ENCODE data around the gene C3orf80. TPM values are rescaled to one million over a fixed set of nuclear protein-coding genes. Genes with fewer than 3 reads are reported as not detected.
"Not testable (repeated sequence)": the region's sequence is repeated elsewhere in the genome, so short reads cannot be mapped to it uniquely, and the experiment has no call there.

C3orf80 gene
- polyA plus RNA-seq, 4 donors, result 0.22 to 0.53 (median 0.34) TPM

GRCh38 chr3:160210799-160211221 is 14.4 kb upstream of the C3orf80 start:
- no peak for DNase-seq (ENCODE audit: low read depth in 4 of 4, low spot score in 3 of 4)

- DNase-seq (ENCODE audit: low read depth in 4 of 4, low spot score in 3 of 4), result no peak
These were observed 12.0 kb upstream of the C3orf80 start for GRCh38 chr3:160213191-160213590.

DNA sequence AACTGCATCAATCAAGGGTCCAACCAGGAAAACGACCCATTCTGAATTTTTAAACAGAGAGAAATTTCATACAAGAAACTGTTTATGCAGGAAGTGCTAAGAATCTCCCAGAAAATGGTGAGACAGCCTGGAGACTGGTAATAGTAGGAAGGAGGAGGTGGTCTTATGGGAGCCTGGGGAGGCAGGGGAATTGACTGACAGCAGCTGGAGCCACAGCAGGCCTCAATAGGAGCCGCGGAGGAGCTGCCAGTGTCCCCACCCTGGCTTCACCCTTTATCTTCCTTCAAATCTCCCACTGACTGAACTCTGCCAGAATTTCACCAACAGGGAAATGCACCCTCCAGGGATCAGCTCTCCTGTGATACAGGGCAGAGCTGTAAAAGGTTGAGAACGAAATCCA is 7.5 kb upstream of the C3orf80 start:
- no peak for DNase-seq (ENCODE audit: low read depth in 4 of 4, low spot score in 3 of 4)

DNA sequence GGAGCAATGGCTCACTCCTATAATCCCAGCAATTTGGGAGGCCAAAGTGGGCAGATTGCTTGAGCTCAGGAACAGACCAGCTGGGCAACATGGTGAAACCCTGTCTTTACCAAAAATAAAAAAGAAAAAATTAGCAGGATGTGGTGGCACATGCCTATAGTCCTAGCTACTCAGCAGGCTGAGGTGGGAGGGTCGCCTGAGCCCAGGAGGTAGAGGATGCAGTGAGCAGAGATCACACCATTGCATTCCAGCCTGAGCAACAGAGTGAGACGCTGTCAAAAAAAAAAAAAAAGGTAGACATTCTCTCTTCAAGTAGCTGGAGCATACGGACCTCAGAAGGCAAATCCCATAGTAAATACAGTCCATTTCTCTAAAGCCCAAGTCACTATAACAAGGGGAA is 7.1 kb upstream of the C3orf80 start:
- no peak for DNase-seq (ENCODE audit: low read depth in 4 of 4, low spot score in 3 of 4)

DNA sequence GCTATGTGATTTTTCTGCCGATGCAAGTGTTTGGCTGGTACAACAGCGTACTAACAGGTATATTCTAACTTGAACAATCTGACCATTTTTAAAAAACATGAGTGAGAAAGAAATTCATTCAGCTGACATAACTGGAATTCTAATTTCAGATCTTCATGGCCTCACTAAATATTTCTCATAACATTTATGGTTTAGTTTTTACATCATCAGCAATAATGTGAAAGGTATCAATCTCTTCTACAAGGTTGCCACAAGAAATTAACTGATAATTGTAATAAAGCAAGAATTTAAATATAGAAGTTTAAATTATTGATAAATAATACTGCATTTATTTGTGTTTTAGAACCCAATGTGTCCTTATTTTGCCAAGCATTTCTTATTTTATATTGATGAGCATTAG is 5.2 kb upstream of the C3orf80 start:
- no peak for DNase-seq (ENCODE audit: low read depth in 4 of 4, low spot score in 3 of 4)

DNA sequence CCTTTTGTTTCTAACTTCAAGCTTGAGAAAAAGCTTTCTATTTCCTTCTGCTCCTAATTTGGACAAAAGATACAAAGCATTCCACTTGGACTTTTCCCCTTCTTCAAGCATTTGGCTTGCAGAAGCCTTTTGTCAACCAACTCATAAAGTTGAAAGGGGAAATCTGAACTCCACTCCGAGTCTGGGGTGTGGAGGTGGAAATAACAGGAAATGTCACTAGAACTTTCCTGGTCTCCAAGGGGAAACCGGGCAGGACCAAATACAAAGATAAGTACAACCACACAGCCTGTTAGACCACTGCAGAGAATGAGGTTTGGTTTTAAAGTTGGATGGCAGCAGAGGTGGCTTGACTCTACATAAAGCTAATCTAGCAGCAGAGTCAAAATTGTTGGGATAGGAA is 4.2 kb upstream of the C3orf80 start:
- DNase-seq (ENCODE audit: low read depth in 4 of 4, low spot score in 3 of 4), result no peak

- no peak for DNase-seq (ENCODE audit: low read depth in 4 of 4, low spot score in 3 of 4)
These were observed 966 bp upstream of the C3orf80 start for GRCh38 chr3:160224256-160224655.

DNA sequence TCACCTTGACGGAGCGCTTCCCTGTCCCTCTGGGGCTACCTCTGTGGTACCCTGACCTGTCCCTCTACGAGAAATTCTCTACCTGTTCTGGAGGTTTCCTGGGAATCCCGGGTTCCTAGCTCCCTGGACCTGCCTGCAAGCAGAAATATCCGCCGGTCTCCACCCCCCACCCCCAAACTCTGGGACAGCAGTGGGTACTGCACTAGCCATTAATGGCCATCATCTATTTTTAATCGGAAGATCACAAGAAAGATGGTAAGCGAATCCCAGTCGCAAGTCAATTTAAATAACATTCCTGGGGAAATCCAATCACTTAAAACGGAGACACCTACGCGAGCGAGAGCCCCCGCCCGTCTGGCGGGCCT is 429 bp upstream of the C3orf80 start:
- no peak for DNase-seq (ENCODE audit: low read depth in 4 of 4, low spot score in 3 of 4)

GRCh38 chr3:160226026-160226907 is 1.0 kb downstream of the C3orf80 start:
- no peak for DNase-seq (ENCODE audit: low read depth in 4 of 4, low spot score in 3 of 4)

DNA sequence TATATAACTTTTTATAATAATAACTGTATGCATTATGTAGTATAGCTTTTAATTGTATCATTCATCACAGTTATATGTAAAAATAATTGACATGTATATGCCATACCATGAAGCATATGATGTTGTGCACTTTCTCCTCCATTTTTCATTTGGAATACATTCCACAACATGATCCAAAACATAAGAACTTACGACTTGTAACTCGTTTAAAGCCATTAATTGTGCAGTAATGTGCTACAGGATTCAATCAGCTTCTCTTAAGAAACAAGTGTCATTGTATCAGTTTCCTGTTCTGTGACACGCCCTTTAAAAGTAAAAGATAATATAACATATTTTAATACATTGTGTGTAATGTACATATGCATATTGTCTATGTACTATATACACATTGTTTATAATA is 2.2 kb downstream of the C3orf80 start:
- DNase-seq (ENCODE audit: low read depth in 4 of 4, low spot score in 3 of 4), result no peak

DNA sequence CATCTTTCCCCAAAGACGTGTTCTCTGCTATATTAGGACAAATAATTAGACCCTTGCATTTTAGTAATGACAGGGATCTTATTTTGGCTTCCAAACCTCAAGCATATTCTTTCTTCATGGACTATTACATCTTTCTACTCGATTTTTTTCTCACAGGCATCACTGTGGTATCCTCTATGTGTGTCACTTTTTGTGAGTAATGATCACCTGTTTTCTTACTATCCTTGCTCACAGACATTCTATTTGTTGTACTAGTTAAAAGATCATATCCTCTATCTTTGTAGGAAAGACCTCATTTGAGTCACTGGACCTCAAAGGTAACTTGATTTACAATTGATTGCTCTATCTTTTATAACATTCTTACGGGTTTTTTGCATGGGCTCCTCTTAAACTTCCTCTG is 6.8 kb downstream of the C3orf80 start:
- no peak for DNase-seq (ENCODE audit: low read depth in 4 of 4, low spot score in 3 of 4)

DNA sequence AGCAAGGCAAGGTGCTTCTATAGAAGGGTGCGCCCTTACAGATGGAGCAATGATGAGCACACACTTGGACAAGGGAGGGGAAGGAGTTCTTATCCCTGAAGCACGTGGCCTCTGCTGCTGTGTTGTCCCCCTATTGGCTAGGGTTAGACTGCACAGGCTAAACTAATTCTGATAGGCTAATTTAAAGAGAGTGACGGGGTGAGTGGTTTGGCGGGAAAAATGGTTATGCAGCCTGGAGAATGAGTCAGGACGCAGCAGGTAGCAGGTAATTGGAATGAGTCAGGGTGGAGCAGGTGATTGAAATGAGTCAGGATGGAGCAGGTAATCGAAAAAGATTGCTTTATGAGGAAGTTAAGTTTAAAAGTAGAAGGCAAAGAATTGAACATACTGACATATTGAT is 15.5 kb downstream of the C3orf80 start:
- DNase-seq (ENCODE audit: low read depth in 4 of 4, low spot score in 3 of 4), result not testable (repeated sequence)

DNA sequence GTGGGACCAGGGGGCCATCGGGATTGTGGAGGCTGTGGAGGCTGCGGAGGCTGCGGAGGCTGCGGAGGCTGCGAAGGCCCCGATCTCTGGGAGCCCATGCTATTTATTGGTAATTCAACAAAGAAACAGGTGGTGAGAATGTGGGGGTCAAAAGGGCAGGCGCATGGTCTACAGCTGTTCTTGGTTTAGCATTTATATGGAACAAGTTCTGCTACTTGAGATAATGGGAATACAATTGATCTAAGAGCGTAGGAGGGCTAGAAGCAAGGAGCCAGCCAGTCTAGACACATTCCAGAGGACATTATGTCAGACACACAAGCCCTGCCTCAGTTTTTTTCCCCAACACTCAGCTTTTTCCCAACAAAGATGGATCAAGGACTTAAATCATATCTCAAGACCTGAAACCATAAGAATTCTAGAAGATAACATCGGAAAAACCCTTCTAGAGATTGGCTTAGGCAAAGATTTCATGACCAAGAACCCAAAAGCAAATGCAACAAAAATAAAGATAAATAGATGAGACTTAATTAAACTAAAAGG is 20.1 kb downstream of the C3orf80 start:
- no peak for DNase-seq (ENCODE audit: low read depth in 4 of 4, low spot score in 3 of 4)

- DNase-seq (ENCODE audit: low read depth in 4 of 4, low spot score in 3 of 4), result no peak
These were observed 22.5 kb downstream of the C3orf80 start for GRCh38 chr3:160247766-160248165.

GRCh38 chr3:160253298-160253697 is 28.1 kb downstream of the C3orf80 start:
- DNase-seq (ENCODE audit: low read depth in 4 of 4, low spot score in 3 of 4), result no peak

- no peak for DNase-seq (ENCODE audit: low read depth in 4 of 4, low spot score in 3 of 4)
These were observed 32.4 kb downstream of the C3orf80 start for GRCh38 chr3:160257606-160258005.

DNA sequence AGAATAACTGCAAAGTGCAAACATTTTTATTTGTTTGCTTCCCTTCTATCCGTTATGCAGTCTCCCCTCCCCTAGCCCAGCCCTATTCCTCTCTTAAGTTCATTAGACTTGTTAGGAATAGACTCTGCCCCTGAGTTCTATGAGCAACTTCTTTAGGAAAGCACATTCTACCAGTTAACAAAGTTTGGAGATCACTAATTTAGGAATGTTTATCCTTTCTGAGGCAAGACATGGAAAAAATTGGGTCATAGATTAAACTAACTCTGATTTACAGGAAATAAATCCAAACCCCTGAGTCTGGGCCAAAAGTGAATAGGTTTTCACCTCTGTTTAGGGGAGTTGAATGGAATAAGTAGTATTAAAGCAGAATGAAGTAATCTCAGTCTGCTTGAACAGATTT is 34.4 kb downstream of the C3orf80 start:
- no peak for DNase-seq (ENCODE audit: low read depth in 4 of 4, low spot score in 3 of 4)

- DNase-seq (ENCODE audit: low read depth in 4 of 4, low spot score in 3 of 4), result no peak
These were observed 35.5 kb downstream of the C3orf80 start for GRCh38 chr3:160260587-160261270.

DNA sequence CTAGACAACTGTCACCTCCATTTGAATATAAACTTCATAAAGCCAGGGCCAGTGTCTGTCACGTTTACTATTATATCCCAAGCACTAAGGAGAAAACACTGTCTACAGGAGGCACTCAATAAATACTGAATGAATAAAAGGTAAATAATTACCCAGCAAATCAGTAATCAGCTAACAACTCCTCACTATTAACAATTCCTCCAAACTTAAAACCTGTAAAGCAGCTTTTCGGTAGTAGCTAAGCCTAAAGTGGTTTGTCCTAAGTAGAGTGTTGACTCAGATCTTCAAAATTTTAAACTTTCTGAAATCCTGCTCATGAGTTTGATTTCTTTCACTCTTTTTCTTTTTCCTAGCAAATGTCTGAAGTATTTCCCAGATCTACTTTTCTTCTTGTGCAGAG is 39.9 kb downstream of the C3orf80 start:
- DNase-seq (ENCODE audit: low read depth in 4 of 4, low spot score in 3 of 4), result no peak
